ENCODE results near the gene KRTAP2-4.
"Not testable (repeated sequence)": the region's sequence is repeated elsewhere in the genome, so short reads cannot be mapped to it uniquely, and the experiment has no call there.

KRTAP2-4 gene

GRCh38 chr17:41065829-41066624, at the start of gene KRTAP2-4:
Gene KRTAP2-4, minus strand, starts transcription at chr17:41065879. Its CDS starts 34 bp downstream, at chr17:41065845.
- DNase-seq, result no peak

- DNase-seq, result no peak
Observed at GRCh38 chr17:41111151-41111885, 45.6 kb upstream of the KRTAP2-4 start.

GRCh38 chr17:41108728-41109386, 43.2 kb upstream of the KRTAP2-4 start:
- not testable (repeated sequence) for DNase-seq

GRCh38 chr17:41107941-41108450, 42.3 kb upstream of the KRTAP2-4 start:
- no peak for DNase-seq

- not testable (repeated sequence) for DNase-seq
Observed at GRCh38 chr17:41105347-41105746, 39.7 kb upstream of the KRTAP2-4 start, which contains the start of gene KRTAP4-9. Gene KRTAP4-9, plus strand, starts transcription at chr17:41105389. Its CDS starts 0 bp downstream, at chr17:41105389.

- DNase-seq, result not testable (repeated sequence)
Observed at GRCh38 chr17:41104386-41105038, 38.8 kb upstream of the KRTAP2-4 start.

GRCh38 chr17:41103896-41104295, 38.2 kb upstream of the KRTAP2-4 start:
- DNase-seq, result no peak

GRCh38 chr17:41101586-41102259, 36.0 kb upstream of the KRTAP2-4 start, which contains the start of gene KRTAP4-16:
Gene KRTAP4-16, minus strand, starts transcription at chr17:41102209. Its CDS starts 0 bp downstream, at chr17:41102209.
- DNase-seq, result no peak

- not testable (repeated sequence) for DNase-seq
Observed at GRCh38 chr17:41099682-41100480, 34.2 kb upstream of the KRTAP2-4 start.

GRCh38 chr17:41098481-41098880, 32.8 kb upstream of the KRTAP2-4 start:
- no peak for DNase-seq

- no peak for DNase-seq
Observed at GRCh38 chr17:41098042-41098441, 32.4 kb upstream of the KRTAP2-4 start, which contains the start of gene KRTAP4-8. Gene KRTAP4-8, minus strand, starts transcription at chr17:41098142. Its CDS starts 58 bp downstream, at chr17:41098084.

- DNase-seq, result no peak
Observed at GRCh38 chr17:41096055-41096454, 30.4 kb upstream of the KRTAP2-4 start.

- not testable (repeated sequence) for DNase-seq
Observed at GRCh38 chr17:41088760-41089352, 23.2 kb upstream of the KRTAP2-4 start.

- DNase-seq, result not testable (repeated sequence)
Observed at GRCh38 chr17:41084100-41084856, 18.6 kb upstream of the KRTAP2-4 start, which contains the start of gene KRTAP4-7. Gene KRTAP4-7, plus strand, starts transcription at chr17:41084150. Its CDS starts 57 bp downstream, at chr17:41084207.

GRCh38 chr17:41083427-41083826, 17.7 kb upstream of the KRTAP2-4 start:
- not testable (repeated sequence) for DNase-seq

- no peak for DNase-seq
Observed at GRCh38 chr17:41082626-41083025, 16.9 kb upstream of the KRTAP2-4 start.

GRCh38 chr17:41076788-41077187, 11.1 kb upstream of the KRTAP2-4 start:
- no peak for DNase-seq

GRCh38 chr17:41073676-41074075, 8.0 kb upstream of the KRTAP2-4 start:
- no peak for DNase-seq

GRCh38 chr17:41071606-41072360, 6.1 kb upstream of the KRTAP2-4 start:
- DNase-seq, result no peak

All from CD4-positive, alpha-beta T cell treated with Interleukin-12 subunit alpha and Interleukin-12 subunit beta, for 1 hour (primary cell).